ENCODE data around the gene REXO4.

- TF ChIP-seq, protein P1, sequence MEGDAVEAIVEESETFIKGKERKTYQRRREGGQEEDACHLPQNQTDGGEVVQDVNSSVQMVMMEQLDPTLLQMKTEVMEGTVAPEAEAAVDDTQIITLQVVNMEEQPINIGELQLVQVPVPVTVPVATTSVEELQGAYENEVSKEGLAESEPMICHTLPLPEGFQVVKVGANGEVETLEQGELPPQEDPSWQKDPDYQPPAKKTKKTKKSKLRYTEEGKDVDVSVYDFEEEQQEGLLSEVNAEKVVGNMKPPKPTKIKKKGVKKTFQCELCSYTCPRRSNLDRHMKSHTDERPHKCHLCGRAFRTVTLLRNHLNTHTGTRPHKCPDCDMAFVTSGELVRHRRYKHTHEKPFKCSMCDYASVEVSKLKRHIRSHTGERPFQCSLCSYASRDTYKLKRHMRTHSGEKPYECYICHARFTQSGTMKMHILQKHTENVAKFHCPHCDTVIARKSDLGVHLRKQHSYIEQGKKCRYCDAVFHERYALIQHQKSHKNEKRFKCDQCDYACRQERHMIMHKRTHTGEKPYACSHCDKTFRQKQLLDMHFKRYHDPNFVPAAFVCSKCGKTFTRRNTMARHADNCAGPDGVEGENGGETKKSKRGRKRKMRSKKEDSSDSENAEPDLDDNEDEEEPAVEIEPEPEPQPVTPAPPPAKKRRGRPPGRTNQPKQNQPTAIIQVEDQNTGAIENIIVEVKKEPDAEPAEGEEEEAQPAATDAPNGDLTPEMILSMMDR (optimal IDR thresholded peaks at IDR 0.05 in 1 of 3, IDR thresholded peaks at IDR 0.05 in 1 of 3, conservative IDR thresholded peaks at IDR 0.05 in 1 of 3; ENCODE audit: extremely low read depth in 1 of 3, insufficient read depth in 2 of 3, low read length in 3 of 3), result no peak
- no peak for TF ChIP-seq EZH2 (IDR thresholded peaks at IDR 0.05; ENCODE audit: low read length)
These were observed 27.1 kb downstream of the REXO4 start for GRCh38 chr9:133390713-133391112.
